ENCODE measurements around the gene NIBAN1.

GRCh38 chr1:184982002-184982954 lies 8.0 kb upstream of the NIBAN1 start:
- TF ChIP-seq EP300 (IDR thresholded peaks at IDR 0.05; ENCODE audit: borderline replicate concordance in 1 of 2, low read depth in 2 of 2, low read length in 2 of 2) (no peak), GTF2F1 (IDR thresholded peaks at IDR 0.05; ENCODE audit: borderline replicate concordance, low read depth, low read length) (no peak), POLR2AphosphoS5 (IDR thresholded peaks at IDR 0.05; ENCODE audit: low read depth, low read length) (no peak), SRF (IDR thresholded peaks at IDR 0.05; ENCODE audit: low read depth, low read length) (no peak), SUZ12 (IDR thresholded peaks at IDR 0.05; ENCODE audit: low read length) (no peak), RXRA (IDR thresholded peaks at IDR 0.05; ENCODE audit: insufficient read depth, low read depth, low read length) (no peak), YY1 (IDR thresholded peaks at IDR 0.05; ENCODE audit: low read depth, low read length) (no peak), CTCF (IDR thresholded peaks at IDR 0.05; ENCODE audit: control extremely low read depth in 1 of 3, insufficient read depth in 1 of 3, low read depth in 1 of 3, low read length in 3 of 3) (peak; percentile 74 to 82 (median 80)), EZH2 (IDR thresholded peaks at IDR 0.05; ENCODE audit: low read depth, low read length, severe bottlenecking) (no peak), FOSL1 (IDR thresholded peaks at IDR 0.05; ENCODE audit: insufficient read depth, low read depth, low read length) (no peak), CHD2 (IDR thresholded peaks at IDR 0.05; ENCODE audit: low read length) (no peak), BRCA1 (IDR thresholded peaks at IDR 0.05; ENCODE audit: low read depth, low read length) (no peak), TAF1 (IDR thresholded peaks at IDR 0.05; ENCODE audit: low read depth, low read length) (no peak), GABPA (IDR thresholded peaks at IDR 0.05; ENCODE audit: borderline replicate concordance, insufficient read depth, low read length) (no peak)
